HS-5 (cell line): ENCODE measurements around the gene ZW10.

Experiments
- DNase-seq: peaks from one replicate; pipeline ENCODE4 v3.0.0-alpha.2; 2012; ENCODE audit warnings: low read depth

ZW10 gene

GRCh38 chr11:113697111-113697510 lies 76.4 kb downstream of the ZW10 start:
- no peak for DNase-seq

- DNase-seq: no peak
These were observed 78.3 kb downstream of the ZW10 start for GRCh38 chr11:113695207-113695606.

GRCh38 chr11:113694390-113694789 lies 79.1 kb downstream of the ZW10 start:
- no peak for DNase-seq

GRCh38 chr11:113693030-113693429 lies 80.5 kb downstream of the ZW10 start:
- DNase-seq: no peak

DNA sequence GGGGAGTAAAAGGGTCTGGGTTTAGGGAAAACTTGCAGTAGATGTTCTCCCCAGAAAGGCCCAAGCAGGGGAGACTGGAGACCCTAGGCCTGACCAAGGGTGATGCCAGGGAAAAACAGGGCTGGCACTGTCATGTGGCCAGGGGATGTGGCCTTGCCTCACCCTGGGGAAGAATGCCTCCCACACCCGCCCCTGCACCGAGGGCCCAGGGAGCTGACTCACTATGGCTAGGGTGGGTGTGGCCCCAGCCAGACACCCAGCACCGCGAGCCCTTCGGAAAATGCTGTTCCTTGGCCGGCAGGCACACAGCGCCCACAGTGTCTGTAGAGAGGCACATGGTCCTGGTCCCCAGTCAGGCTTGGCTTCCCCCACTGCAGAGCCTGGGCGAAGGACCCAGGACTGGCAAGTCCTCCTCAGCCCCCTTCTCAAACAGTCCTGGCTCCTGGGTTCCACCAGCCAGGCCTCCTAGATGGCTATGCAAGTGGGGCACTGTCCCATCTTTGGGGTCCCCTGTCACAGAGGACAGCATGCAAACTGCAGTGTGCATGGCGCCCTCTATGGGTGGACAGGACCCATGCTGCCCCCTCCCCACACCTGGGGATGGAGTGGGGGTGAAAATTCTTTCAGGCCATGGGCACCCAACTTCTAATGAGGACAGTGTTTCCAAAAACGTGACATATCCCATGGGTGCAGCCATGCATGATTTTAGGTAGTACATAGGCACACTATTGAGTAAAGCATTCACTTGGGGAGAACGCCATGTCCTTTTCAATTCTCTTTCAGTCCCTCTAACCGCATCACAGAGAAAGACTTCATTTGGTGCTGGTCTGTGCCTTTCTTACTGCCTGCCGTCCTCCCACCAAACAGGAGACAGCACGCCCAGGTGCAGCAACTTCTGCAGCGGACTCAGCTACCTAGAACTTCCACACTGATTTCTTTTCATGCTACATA lies 82.6 kb downstream of the ZW10 start:
- no peak for DNase-seq

DNA sequence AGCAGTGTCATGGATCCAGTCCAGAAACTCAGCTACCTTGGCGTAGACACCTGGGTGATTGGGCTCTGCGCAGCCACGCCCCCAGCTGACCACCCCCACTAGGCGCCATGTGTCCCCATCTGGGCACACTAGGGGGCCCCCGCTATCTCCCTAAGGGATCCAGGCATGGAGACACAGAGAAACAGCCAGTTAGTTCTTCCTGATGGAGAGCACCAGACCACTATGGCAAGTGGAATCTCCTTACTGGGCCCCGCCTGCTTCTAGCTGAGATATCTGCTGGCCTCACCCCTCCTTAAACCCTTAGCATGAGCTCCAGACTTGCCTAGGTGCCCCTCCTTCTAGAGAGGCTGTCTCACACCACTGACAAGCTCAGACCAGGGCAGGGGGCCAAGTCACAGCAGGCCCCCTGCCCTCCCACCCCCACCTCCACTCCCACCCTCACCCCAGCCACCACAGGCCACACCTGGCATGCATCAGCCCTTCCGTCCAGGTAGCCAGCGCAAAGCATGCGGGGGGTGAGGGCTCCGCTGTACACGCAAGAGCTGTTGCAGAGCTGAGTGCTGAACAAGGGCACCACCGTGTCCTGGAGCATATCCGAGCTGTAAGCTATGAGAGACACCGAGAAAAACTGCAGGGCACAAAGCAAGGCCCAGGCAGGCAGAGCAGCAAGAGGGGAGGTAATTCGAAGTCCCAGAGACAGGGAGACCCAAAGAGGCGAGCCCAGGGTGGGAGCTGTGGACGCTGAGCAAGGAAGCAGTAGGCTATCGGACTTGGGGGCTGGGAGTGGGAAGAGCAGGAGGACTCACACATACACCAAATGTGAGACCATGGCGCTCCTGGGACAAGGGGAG lies 83.5 kb downstream of the ZW10 start:
- no peak for DNase-seq

GRCh38 chr11:113685654-113686359 lies 87.7 kb downstream of the ZW10 start:
- DNase-seq: no peak

GRCh38 chr11:113684496-113684895 lies 89.0 kb downstream of the ZW10 start:
- no peak for DNase-seq

- no peak for DNase-seq
These were observed 89.9 kb downstream of the ZW10 start for GRCh38 chr11:113683481-113684046.
